K562 (cell line): ENCODE measurements around the gene JMJD1C. TPM values are rescaled to one million over a fixed set of nuclear protein-coding genes. Genes with fewer than 3 reads are reported as not detected.

ENCODE experiments used
- ARID2 ChIP-seq: fragments of 450-650 bp; IDR thresholded peaks from 2 replicates; pipeline ENCODE4 v1.6.1; 2017; ENCODE audit warnings: antibody characterized with exemption, mild to moderate bottlenecking
- BRD9 ChIP-seq: fragments of 450-650 bp; IDR thresholded peaks from 2 replicates; pipeline ENCODE4 v1.6.1; 2018; ENCODE audit warnings: low read depth; ENCODE audit not compliant: partially characterized antibody
- CHAMP1 ChIP-seq: fragments of 450-650 bp; IDR thresholded peaks from 2 replicates; pipeline ENCODE4 v1.6.1; 2016; ENCODE audit warnings: mild to moderate bottlenecking
- CXXC5 ChIP-seq: fragments of 250-450 bp; sonication (Bioruptor Pico); IDR thresholded peaks from 2 replicates; pipeline ENCODE4 v1.8.0; 2022; ENCODE audit warnings: inconsistent platforms, mild to moderate bottlenecking, moderate library complexity
- DEAF1 ChIP-seq: fragments of 450-650 bp; formaldehyde crosslinking; IDR thresholded peaks from 2 replicates; pipeline ENCODE4 v1.4.0; 2020; ENCODE audit warnings: mild to moderate bottlenecking, moderate library complexity
- EP300 ChIP-seq: IDR thresholded peaks from 2 replicates; pipeline ENCODE4 v1.6.1; 2012; ENCODE audit warnings: low read length, improper control_type of control experiment
- ERF ChIP-seq: fragments of 450-650 bp; formaldehyde crosslinking; IDR thresholded peaks from 2 replicates; pipeline ENCODE4 v1.4.0; 2020; ENCODE audit warnings: mild to moderate bottlenecking, mixed read lengths
- GATA2 ChIP-seq: sonication (generic); formaldehyde crosslinking; IDR thresholded peaks from 2 replicates; pipeline ENCODE4 v1.4.0; 2020; ENCODE audit warnings: mild to moderate bottlenecking, missing genetic modification reagents
- GTF3C2 ChIP-seq: IDR thresholded peaks from 3 replicates; pipeline ENCODE4 v1.6.1; 2011; ENCODE audit warnings: borderline replicate concordance, mild to moderate bottlenecking, moderate library complexity; ENCODE audit not compliant: insufficient read length; ENCODE audit errors: extremely low read depth
- HEY1 ChIP-seq: fragments of 250-450 bp; sonication (Bioruptor Pico); IDR thresholded peaks from 2 replicates; pipeline ENCODE4 v1.5.0; 2020; ENCODE audit warnings: mild to moderate bottlenecking, moderate library complexity, borderline replicate concordance
- HNRNPH1 ChIP-seq: fragments of 200-400 bp; formaldehyde crosslinking; optimal IDR thresholded peaks from 2 replicates; pipeline ENCODE3; 2017; ENCODE audit warnings: low read depth, mild to moderate bottlenecking, low read length, moderate library complexity
- IRF9 ChIP-seq: fragments of 450-650 bp; IDR thresholded peaks from 2 replicates; pipeline ENCODE4 v1.6.1; 2016; ENCODE audit warnings: missing biosample characterization, missing genetic modification characterization
- MAFK ChIP-seq: IDR thresholded peaks from 2 replicates; pipeline ENCODE4 v1.6.1; 2011; ENCODE audit warnings: low read length, improper control_type of control experiment
- MAZ ChIP-seq, 2 experiments: fragments of 450-650 bp in 1 of 2; sonication (generic) in 1 of 2; formaldehyde crosslinking; IDR thresholded peaks in 1 of 2; conservative IDR thresholded peaks in 1 of 2; 2 replicates each; pipeline versions ENCODE4 v1.4.0 to v1.5.0; 2020; ENCODE audit warnings: mild to moderate bottlenecking in 1 of 2, missing genetic modification reagents in 1 of 2
- RBFOX2 ChIP-seq: fragments of 200-400 bp; formaldehyde crosslinking; IDR thresholded peaks from 2 replicates; pipeline ENCODE4 v1.6.1; 2017; ENCODE audit warnings: low read depth, mild to moderate bottlenecking, low read length, moderate library complexity
- SREBF1 ChIP-seq: fragments of 150-350 bp; IDR thresholded peaks from 2 replicates; pipeline ENCODE4 v1.6.1; 2014; ENCODE audit warnings: antibody characterized with exemption, low read depth, low read length, borderline replicate concordance
- STAT5A ChIP-seq: IDR thresholded peaks from 2 replicates; pipeline ENCODE4 v1.6.1; 2012; ENCODE audit warnings: low read length, inconsistent platforms, borderline replicate concordance
- ZNF445 ChIP-seq: fragments of 250-450 bp; sonication (Bioruptor Pico); IDR thresholded peaks from 2 replicates; pipeline ENCODE4 v1.4.0; 2020; ENCODE audit warnings: low read depth, mild to moderate bottlenecking, moderate library complexity
- ZNF583 ChIP-seq: fragments of 250-450 bp; sonication (Bioruptor Pico); IDR thresholded peaks from 2 replicates; pipeline ENCODE4 v1.4.0; 2020
- ZNF695 ChIP-seq: fragments of 450-650 bp; formaldehyde crosslinking; IDR thresholded peaks from 2 replicates; pipeline ENCODE4 v1.4.0; 2020; ENCODE audit warnings: mild to moderate bottlenecking, moderate library complexity
- polyA plus RNA-seq, 8 experiments: library from polyadenylated mRNA; depleted of rRNA in 4 of 8; stranded (reverse) in 5 of 8; unstranded in 3 of 8; fragments of >200 nt; fragmentation: Nextera tagmentation in 2 of 8; fragmentation: Illumina TruSeq in 1 of 8; extraction: Ambion mirVana in 2 of 8; extraction: Trizol in 1 of 8; gene quantifications; 2 replicates each; pipeline versions ENCODE4 v1.2.1 to v1.2.3, GENCODE V29; 2011 to 2014; ENCODE audit warnings: inconsistent platforms in 1 of 8, missing spikeins in 1 of 8
- total RNA-seq, 7 experiments: library from RNA; depleted of rRNA in 6 of 7; stranded (reverse); fragments of >200 nt in 6 of 7; fragmentation: Illumina TruSeq in 2 of 7; extraction: Trizol in 2 of 7; gene quantifications; 2 replicates each; pipeline versions ENCODE4 v1.2.1 to v1.2.3, GENCODE V29; 2011 to 2021; ENCODE audit warnings: low replicate concordance in 1 of 7

Gene JMJD1C
- total and polyA plus RNA-seq, 9 of the 15 experiments (the other 6 are each of a cell fraction or from before 2014, with no cell fraction given) = 25.3 to 68.0 (median 47.2) TPM

- no peak for TF ChIP-seq DEAF1 (CRISPR knock-in tag)
- no peak for TF ChIP-seq IRF9 (tag)
- no peak for TF ChIP-seq ERF
- no peak for TF ChIP-seq SREBF1
- no peak for TF ChIP-seq MAFK
- peak; percentile 96 for TF ChIP-seq BRD9
- TF ChIP-seq STAT5A = no peak; the same call in 1 of the 2 replicates
- no peak for TF ChIP-seq ZNF695
- TF ChIP-seq GTF3C2 = no peak
- TF ChIP-seq ZNF583 (CRISPR knock-in tag) = no peak
- TF ChIP-seq ARID2 = 0 out of 2 replicates have a peak, but pooled peaks have one; percentile 16
- TF ChIP-seq MAZ (CRISPR knock-in tag; conservative IDR thresholded peaks at IDR 0.05 in 1 of 2, IDR thresholded peaks at IDR 0.05 in 1 of 2) = peak in 1 of 2 experiments; percentile 58; a peak in 3 of 4 replicates
- peak; percentile 76; the same call in 1 of the 2 replicates for TF ChIP-seq CXXC5 (CRISPR knock-in tag)
- TF ChIP-seq HNRNPH1 = no peak
- peak; percentile 69 for TF ChIP-seq RBFOX2
- peak; percentile 59; the same call in 1 of the 2 replicates for TF ChIP-seq GATA2
- no peak; the same call in none of the 2 replicates for TF ChIP-seq CHAMP1
- TF ChIP-seq ZNF445 = no peak
- peak; percentile 49; the same call in 1 of the 2 replicates for TF ChIP-seq HEY1
- TF ChIP-seq EP300 = peak; percentile 82
These were observed 196.8 kb downstream of the JMJD1C start (continued) for GRCh38 chr10:63268798-63269503.
